ENCODE results near the gene PTPRN2.
"Not testable (repeated sequence)": the region's sequence is repeated elsewhere in the genome, so short reads cannot be mapped to it uniquely, and the experiment has no call there.

The PTPRN2 gene

DNA sequence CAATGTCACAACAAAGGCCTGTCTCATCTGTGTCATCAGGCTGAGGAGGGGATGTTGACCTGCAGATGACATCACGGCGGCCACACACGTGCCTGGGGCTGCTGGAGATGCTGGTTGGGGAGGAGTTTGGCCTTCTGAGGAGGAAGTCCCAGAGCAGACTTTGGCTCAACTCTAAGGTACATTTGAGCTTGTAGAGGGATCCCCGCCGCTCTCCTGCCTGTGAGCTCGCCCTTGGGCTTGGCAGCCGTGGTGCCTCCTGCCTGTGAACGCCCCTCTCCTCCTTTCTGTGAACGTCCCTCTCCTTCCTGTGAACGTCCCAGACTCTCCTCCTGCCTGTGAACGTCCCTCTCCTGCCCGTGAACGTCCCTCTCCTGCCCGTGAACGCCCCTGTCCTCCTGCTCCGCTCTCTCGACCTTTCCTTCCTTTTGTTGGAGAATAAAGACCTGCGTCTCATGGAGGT lies 1074.4 kb downstream of the PTPRN2 start:
- no peak for DNase-seq (ENCODE audit: low read depth)

DNA sequence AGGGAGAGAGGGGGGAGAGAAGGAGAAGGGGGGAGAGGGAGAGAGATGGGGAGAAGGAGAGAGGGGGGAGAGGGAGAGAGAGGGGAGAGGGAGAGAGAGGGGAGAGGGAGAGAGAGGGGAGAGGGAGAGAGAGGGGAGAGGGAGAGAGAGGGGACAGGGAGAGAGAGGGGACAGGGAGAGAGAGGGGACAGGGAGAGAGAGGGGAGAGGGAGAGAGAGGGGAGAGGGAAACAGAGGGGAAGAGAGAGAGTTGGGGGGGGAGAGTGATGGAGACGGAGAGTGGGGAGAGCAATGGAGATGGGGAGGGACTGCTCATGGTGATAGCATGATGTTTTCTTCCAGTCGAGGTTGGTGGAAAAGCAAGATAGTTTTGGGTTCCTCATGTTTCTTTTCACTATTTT lies 1078.4 kb downstream of the PTPRN2 start:
- no peak for DNase-seq (ENCODE audit: low read depth)

DNA sequence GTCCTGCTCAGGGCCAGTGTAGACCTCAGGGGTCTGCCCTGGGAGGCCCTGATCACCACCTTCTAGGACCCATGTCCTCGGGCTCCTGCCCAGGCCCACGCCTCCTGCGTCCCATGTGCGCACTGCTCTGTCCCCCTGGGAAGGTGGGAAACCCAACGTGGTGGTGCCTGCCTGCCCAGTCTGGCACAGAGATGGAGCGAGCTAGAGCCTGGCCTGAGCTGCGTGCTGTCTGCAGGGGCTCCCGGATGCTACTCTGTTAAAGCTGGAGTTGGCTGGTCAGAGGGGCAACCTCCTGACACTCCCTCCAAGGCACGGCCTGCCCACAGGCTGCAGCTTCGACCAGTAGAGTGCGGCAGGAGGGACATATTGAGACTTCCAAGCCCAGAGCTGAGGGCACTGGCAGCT lies 1079.1 kb downstream of the PTPRN2 start:
- DNase-seq (ENCODE audit: low read depth) = no peak

DNA sequence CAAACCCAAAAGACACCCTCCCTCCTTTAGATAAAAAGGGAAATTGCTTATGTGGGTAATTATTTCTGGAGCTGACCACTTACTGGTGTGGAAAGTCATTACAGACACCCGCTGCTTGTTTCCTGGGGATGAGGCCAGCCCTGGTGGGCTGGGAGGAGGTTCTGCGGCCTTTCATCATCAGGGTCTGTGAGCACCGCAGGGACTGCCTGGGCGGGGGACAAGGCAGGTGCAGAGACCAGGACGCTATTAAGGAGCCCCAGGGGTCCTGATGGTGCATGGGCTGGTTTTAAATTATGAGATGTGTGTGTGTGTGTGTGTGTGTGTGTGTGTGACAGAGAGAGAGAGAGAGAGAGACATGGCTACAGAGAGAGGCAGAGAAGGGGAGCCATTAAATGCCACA lies 1079.6 kb downstream of the PTPRN2 start:
- DNase-seq (ENCODE audit: low read depth) = no peak

DNA sequence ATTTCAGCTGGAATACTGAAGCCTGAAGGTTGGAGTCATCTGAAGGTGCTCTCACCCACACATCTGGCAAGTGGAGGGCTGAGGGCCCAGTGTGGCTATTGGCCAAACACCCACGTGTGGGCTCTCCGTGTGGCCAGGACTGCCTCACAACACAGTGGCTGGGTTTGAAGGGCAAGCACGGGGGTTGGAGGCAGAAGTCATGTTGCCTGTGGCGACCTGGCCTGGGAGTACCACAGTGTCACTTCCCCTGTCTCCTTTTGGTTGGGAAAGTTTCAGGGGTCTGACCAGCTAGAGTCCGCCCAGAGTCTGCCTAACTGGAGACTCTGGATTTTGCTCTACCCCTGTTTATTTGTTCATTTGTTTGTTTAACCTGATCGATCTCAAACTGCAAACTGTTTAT lies 1081.4 kb downstream of the PTPRN2 start:
- no peak for DNase-seq (ENCODE audit: low read depth)

DNA sequence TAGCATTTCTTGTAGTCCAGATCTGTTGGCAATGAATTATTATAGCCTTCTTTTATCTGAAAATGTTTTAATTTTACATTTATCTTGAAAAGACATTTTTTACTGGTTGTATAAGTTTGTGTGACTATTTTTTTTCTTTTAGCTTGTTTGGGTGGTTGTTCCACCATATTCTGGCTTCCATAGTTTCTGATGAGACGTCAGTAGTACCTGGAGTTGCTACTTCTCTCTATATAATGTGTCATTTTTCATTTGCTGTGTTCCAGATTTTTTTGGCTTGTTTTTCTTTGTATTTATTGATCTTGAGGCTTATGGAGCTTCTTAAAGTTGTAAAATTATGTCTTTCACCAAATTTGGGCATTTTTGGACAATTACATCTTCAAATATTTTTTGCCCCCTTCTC lies 1082.0 kb downstream of the PTPRN2 start:
- no peak for DNase-seq (ENCODE audit: low read depth)

DNA sequence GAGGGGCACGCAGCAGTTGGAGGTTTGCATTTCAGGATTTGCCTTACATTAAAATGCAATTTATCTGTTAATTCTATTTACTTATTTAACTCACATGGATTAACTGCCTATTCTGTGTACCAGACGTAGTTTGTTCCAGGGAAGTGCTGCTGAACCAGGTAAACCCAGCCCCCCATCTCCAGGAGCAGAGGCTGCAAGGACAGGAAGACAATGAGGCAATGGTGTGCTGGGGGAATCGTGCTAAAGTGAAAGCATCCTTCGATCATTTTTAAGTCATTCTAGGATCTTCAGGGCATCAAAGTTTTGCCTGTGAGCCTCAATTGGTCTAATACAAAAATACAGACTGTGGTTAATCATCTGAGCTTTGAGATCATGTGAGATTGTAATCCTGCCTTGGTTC lies 1084.4 kb downstream of the PTPRN2 start:
- DNase-seq (ENCODE audit: low read depth) = no peak

DNA sequence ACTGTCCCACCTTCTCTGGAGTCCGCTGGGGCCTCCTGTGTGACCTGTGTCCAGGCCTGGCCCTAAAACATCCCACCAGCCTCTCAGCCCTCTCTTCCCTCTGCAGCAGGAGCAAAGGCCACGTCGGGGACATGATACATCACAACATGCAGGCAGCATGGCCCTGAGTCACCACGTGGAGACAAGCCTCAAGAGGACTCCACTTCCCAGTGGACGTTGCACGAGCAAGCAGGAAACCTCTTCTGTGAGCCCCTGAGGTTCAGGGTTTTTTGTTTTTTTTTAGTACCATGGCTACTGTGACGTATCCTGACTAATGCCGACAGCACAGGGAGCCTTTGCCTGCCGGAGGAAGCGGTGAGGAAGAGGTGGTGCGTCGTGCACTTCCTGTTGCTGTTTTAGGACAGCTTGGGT lies 1084.9 kb downstream of the PTPRN2 start:
- DNase-seq (ENCODE audit: low read depth) = peak; percentile 24

DNA sequence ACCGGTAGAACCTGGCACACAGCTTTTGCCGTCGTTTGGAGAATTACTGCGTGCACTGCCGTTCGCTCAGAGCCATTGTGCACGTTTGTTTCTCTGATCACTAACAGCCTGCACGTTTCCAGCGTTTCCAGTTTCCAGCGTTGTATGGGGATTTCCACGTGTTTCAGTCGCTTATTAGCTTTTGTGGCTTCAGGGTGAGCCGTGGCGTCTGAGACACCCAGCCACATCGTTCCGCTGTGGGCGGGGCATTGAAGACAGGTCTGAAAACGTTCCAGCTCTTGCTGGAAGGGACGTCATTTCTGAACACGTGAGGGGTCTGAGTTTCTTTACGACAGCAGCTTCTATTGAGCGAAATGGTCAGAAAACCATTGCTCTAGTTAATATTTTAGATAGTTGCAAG lies 1086.0 kb downstream of the PTPRN2 start:
- no peak for DNase-seq (ENCODE audit: low read depth)

DNA sequence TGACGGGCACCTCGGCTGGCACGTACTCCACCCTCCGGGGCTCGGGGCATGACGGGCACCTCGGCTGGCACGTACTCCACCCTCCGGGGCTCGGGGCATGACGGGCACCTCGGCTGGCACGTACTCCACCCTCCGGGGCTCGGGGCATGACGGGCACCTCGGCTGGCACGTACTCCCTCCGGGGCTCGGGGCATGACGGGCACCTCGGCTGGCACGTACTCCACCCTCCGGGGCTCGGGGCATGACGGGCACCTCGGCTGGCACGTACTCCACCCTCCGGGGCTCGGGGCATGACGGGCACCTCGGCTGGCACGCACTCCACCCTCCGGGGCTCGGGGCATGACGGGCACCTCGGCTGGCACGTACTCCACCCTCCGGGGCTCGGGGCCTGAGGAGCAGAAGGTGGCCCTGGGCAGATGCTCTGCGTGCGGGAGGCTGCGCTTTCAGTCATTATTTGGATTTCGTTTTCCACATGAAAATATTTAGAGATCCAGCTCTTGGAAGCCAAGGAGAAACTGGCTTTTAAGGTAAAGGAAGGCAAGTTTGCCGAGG lies 1086.6 kb downstream of the PTPRN2 start:
- not testable (repeated sequence) for DNase-seq (ENCODE audit: low read depth)

DNA sequence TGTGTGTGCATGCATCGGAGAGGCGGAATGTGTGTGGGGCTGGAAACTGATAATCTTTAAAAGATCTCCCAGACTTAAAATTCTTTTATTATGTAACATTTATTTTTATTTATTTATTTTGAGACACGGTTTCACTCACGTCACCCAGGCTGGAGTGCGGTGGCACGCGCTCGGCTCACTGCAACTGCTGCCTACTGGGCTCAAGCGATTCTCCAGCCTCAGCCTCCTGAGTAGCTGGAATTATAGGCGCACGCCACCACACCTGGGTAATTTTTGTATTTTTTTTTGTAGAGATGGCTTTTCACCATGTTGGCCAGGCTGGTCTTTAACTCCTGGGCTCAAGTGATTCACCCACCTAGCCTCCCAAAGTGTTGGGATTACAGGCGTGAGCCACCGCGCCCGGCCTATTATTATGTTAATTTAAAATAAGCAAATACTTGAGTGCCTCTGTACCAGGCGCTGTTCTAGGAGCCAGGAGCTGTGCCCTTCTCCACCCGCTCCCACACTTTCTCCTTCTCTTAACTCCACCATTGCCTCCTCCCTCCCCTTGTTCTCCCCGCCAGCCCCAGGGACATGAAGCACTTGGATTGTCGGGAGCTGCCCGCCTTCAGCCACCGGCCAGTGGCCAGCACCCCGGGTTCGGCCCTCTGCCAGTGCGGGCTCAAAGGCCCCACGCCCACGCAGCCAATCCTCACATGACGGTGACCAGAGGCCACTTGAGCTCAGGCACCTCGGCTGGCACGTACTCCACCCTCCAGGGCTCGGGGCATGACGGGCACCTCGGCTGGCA lies 1087.3 kb downstream of the PTPRN2 start:
- no peak for DNase-seq (ENCODE audit: low read depth)

DNA sequence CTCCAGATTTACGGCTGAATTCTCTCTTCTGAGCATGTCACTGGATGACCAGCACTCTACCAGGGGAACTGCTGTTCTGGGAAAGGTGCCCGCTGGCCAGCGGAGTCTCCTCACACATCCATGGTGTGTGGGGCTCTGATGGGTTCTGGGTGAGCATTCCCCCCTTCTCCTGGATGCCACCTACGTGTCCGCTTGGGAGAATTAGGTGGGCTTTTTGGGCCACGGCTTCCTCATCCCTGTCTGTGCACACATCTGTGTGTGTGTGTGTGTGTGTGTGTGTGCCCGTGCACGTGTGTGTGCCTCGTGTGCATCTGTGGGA lies 1087.8 kb downstream of the PTPRN2 start:
- DNase-seq (ENCODE audit: low read depth) = no peak

DNA sequence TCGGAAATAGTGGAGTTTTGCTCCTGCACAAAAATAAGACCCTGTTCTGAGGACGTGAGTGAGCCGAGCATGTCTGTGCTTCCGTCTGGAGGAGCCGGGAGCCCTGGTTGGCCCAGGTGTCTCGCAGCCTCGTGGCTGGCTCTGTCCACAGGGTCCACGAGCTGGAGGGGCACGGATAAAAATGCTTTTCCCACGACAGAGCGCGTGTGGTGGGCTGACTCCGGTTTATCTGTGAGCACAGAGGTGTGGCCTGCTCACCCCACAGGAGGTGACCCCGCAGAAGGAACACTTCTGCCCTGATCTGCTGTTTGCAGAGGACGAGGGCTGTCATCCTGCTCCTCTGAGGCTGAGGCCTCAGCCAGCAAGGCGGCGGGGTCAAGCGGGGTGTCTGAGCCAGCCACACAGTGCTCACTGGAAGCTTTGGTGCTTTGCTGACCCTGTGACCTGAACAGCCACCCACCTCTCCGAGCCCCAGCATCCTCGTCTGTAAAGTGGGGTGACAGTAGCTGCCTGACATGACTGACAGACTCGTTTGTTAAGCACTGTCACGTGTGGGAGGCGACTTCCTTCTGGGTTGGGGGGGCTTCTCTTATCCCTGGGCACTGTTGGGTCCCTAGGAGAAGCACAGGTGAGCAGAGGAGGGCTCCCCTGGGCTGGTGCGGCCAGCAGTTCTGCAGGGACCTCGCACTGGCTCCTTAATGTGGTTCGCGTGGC lies 1088.3 kb downstream of the PTPRN2 start:
- DNase-seq (ENCODE audit: low read depth) = no peak

DNA sequence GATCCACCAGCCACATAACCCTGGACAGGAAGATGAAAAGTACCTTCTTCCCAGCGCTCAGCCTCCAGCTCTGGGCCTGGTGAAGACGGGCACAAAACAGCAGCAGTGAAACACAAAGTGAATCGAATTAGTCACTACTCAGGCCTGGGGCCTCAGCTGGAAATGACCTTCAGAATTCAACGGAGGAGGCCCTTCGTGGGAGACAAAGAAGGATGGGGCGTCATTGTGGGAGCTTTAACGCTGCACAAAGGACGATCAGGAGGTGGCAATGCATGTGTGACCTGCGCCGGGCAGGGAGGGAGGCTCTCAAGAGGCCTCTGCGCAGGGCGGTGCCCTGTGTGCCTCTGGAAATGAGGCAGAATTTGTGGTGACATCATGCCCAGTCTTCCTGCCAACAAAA lies 1089.0 kb downstream of the PTPRN2 start:
- no peak for DNase-seq (ENCODE audit: low read depth)

DNA sequence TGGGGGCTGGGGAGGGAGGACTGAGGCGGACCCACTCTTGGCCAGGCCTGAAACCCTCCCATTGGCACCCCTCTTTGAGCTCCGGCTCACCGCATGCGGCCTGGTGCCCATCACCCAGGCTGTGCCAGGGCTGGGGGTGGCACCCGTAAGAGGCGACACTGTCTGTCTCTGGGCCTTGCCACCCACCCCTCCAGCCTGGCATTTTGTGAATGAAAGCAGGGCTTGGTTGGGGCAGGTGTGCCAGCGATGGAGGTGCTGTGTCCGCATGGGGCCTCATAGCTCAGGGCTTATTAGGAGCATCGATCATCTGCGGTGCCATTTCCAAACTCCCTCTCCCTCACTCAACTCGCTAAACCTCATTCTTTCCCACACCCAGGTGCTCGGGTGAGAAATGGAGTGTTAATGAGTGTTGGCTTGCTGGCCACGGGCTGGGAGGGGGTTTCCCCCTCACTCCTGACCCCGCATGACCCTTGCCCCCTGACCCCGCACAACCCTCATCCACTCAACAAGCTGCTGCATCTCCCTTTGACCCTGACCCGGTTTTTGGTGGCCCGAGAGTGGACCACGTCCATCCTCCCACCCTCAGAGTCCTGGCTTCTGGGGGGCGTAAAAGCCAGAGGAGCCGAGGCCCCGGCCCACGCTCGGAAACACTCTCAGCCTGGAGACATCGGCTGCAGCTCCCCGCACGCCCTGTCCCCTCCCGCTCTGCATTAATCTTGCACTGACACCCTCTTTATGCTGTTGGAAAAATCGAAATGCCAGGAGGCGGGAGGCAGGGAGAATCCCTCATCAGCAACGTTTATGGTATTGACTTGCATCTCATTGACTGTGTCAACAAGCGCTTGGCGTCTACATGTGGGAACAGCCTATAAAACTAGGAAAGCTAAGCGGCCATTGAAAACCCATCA lies 1089.6 kb downstream of the PTPRN2 start:
- no peak for DNase-seq (ENCODE audit: low read depth)

DNA sequence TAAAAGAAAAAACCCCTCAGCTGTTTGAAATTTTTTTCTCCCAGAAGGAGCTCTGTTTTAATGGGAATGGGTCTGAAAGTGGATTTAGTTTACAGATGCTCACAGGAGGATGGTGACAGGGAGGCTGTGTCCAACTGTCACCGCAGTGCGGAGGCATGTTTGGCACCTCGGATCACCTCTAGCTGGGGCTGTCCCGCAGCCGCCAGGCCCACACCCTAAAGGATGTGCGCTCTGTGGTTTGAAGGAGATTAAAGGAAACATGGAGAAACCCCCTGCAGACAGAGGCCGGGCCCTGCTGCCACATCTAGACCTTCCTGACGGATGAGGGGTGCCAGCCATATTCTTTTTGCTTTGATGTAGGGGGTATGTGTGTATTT lies 1090.3 kb downstream of the PTPRN2 start:
- no peak for DNase-seq (ENCODE audit: low read depth)

DNA sequence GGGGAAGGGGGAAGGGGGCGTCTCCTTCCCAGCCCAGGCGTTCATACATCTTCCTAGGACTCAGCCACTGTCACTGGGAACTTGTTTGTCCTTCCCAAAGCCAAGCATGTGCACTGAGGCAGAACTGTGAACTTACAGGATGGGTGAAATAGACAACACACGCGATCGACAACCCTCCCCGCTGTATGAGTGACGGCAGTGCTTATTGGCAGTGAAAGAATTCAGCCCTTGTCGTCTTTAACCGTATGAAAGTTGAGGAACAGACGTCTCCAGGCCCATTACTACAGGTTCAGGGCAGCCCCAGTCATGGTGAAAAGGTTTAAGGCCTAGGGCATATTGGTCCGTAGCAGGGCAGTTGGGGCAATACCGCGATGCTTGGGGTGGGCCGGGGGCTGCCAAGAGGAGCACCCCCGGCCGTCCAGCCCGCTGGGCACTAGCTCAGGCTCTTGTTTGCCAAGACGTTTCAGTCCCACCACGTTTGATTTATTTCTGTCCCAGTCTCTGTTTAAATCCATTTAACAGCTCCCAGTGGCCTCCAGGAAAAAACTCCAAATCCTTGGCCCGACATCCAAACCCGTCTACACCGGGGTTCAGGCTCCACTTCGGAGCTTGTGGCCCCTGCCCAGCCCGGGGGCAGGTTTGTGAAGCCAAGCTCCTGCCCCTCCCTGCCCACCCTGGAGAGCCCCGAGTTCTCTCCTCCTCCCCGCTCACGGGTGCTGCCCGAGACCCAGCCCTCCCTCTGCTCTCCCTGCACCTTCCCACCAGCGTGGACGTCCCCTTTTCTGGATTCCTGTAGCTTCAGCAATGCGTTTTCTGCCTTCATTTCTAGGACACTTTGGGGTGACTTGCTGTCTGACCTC lies 1091.0 kb downstream of the PTPRN2 start:
- no peak for DNase-seq (ENCODE audit: low read depth)

DNA sequence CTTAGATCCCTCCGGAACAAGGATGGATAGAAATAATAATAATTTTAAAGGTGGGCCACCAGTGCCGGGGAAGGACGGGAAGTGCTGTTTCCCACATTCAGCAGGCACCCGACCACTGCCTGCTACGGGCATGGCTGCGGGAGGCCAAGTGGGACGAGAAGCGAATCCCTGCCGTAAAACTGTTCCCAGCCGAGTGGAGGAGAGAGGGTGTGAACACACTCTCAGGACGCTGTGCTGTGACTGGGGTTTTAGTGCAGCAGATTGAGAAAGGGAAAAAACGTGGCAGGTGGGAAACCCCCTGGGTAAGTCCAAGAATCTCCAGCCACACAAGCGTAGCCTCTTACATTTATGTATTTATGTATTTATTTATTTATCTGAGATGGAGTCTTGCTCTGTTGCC lies 1092.0 kb downstream of the PTPRN2 start:
- no peak for DNase-seq (ENCODE audit: low read depth)

DNA sequence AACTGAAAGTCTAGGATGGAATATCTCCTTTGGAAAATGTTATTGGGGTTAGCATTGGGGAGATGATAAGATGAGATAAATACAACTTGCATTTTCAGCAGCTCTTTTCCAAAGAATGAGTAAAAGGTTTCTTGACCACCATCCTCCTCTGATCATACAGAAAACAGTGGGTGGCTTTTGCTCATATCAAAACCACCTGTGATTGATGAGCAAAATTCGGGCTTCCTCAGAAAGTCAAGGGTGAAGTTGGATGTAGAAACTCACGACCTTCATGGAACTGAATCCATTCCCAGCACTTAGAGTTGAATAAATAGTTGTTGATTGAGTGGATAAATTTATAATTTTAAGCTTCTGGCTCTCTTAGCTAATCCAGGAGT lies 1092.5 kb downstream of the PTPRN2 start:
- DNase-seq (ENCODE audit: low read depth) = no peak

DNA sequence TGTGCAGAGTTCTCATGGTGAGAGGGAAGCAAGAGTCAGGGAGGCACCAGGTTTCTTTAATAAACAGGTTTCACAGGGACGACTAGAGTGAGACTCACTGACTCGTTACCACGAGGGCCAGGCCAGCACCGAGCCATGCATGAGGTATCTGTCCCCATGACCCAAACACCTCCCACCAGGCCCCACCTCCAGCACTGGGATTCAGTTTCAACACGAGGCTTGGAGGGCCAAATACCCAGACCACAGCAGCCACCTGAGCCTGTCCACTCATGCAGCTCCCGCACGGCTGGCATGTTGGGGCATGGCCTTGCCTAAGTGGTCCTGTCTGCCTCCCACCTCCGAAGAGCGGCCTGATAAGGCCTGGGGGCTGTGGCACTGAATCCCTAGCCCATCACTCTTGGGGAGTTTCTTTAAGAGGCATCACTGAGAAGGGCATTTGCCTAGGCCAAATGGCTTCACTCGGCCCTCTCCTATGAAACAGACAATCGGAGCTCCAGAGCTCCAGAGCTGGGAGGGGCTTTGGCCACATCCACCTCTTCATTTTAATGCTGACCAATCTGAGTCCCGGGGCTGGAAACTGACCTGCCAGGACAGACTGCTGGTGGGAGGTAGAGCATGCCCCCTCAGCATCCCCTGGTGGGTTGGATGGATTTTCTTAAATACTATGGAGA lies 1093.0 kb downstream of the PTPRN2 start:
- DNase-seq (ENCODE audit: low read depth) = no peak

DNA sequence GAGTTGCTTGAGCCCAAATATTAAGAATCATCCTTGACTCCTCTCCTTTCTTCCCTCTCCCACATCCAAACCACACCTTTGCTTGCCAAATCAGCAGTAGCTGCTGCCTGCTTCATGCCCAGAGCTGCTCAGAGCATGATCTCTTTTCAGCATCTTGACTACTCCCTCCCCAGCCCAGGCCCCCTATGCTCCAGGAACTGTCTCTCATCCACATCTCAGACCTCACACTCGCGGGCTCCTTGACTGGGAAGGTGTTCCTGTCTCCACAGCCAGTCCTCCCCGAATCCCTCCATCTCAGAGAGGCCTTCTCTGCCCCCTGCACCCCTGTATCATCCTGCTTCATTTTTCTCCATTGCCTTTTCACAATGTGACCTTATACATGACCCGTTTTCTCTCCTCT lies 1093.8 kb downstream of the PTPRN2 start:
- no peak for DNase-seq (ENCODE audit: low read depth)
